Measurements from ENCODE around the gene MEDAG. TPM values are rescaled to one million over a fixed set of nuclear protein-coding genes. Genes with fewer than 3 reads are reported as not detected.

Gene MEDAG
- total RNA-seq, 1 donor from 2014 or later = 7.2 TPM

DNA sequence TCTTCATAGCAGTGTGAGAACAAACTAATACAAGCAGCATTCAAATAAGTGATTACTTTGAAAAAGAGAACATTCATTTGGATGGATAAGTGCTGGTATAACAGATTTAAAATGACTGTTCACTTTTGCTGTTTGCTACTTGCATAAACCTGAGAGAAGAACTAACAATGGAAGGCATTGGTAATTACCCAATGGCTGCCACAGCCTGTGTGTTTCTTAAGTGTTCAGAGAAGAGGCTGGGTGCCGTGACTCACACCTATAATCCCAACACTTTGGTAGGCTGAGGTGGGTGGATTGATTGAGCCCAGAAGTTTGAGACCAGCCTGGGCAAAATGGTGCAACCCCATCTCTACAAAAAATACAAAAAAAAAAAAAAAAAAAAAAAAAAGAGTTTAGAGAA is 21.5 kb downstream of the MEDAG start:
- no peak overlapping the region for H3K27ac ChIP-seq
- intact Hi-C loops (cut with DNase I) = no loop called here
- no peak for TF ChIP-seq CTCF (IDR thresholded peaks at IDR 0.05)
- ATAC-seq (no peak), DNase-seq (no peak)
- H3K4me1 ChIP-seq = no peaks in the 10 kb centered on the region
- no peaks in the 10 kb centered on the region for H3K9me3 ChIP-seq
- no peak overlapping the region for H3K4me3 ChIP-seq
- peaks cover 4% of the 10 kb centered on the region for H3K27me3 ChIP-seq (ENCODE audit: low read depth)
- no peaks in the 10 kb centered on the region for H3K36me3 ChIP-seq

DNA sequence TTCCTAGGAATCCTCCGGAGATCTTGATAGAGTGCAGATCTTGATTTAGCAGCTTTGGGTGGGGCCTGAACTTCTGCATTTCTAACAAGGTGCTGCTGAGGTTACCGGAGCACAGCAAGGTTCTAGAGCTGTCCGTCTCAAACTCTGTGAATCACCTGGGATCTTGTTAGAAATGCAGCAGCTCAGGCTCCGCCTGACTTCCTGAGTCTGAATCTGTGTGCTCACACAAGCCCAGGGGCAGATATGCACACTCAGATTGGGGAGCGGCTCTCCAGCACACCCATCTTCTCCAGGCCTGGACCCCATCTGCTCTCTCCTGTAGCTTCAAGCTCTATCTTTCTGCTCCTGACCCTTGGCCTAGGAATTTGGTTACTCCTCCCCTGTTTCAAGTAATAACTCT is 22.9 kb downstream of the MEDAG start:
- DNase-seq (no peak), ATAC-seq (no peak)
- no peak for TF ChIP-seq CTCF (IDR thresholded peaks at IDR 0.05)
- Histone ChIP-seq H3K27me3 (ENCODE audit: low read depth) (peaks cover 11% of the 10 kb centered on the region), H3K9me3 (no peaks in the 10 kb centered on the region), H3K4me1 (no peaks in the 10 kb centered on the region), H3K27ac (no peak overlapping the region), H3K36me3 (no peaks in the 10 kb centered on the region), H3K4me3 (no peak overlapping the region)
- intact Hi-C loops (cut with DNase I) = no loop called here

DNA sequence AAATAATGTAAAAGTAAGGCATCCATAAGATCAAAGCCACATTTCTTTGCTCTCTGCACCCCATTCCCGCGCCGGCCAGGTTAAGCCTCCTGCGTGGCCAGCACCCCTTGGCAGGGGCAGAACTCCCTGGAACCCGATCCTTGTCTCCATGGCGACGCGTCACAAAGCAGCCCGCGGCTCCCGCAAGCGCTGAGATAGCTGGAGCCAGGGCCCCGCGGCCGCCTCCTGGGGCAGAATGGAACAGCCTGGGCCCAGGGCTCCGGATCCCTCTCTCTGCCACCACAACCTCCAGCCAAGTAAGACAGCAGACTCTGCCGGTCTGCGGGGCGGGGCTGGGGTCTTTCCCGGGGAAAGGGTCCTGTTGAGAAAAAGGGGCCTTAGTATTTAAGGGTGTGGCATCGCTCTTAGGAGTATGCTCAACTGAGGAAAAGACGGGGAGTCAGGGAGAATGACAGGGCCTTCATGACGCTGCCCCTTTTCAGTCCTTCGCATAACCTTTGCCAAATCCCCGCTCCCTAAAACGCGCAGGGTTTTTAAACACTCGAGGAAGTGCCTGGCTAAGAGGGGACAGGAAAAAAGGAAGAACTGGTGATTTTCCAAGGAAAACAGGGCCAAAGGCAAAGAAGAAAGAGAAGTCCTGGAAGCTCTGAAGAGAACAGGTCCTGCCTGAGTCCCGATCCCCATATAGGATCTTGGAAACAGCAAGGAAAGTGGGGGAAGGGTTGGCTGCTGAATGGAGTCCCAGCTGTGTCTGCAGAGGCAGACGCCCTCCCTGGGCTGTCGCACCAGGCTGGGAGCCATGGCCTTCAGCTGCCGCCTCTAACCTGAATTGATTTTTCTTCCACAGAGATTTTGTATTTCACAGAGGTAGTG is 26.6 kb downstream of the MEDAG start, which contains the start of gene TEX26:
Gene TEX26 (plus strand): TSS at position 176 of the 873 bp plus-strand sequence. CDS start 60 bp downstream, at position 236.
- ATAC-seq = no peak
- no peaks in the 10 kb centered on the region for H3K9me3 ChIP-seq
- no peak within 1 kb of the TSS for H3K4me3 ChIP-seq
- H3K27me3 ChIP-seq (ENCODE audit: low read depth) = peaks cover 11% of the 10 kb centered on the region
- no peak for DNase-seq
- no peak for TF ChIP-seq CTCF (IDR thresholded peaks at IDR 0.05)
- H3K4me1 ChIP-seq = no peaks in the 10 kb centered on the region
- no peak within 1 kb of the TSS for H3K27ac ChIP-seq
- intact Hi-C loops (cut with DNase I) = no loop called here
- no peaks in the 10 kb centered on the region for H3K36me3 ChIP-seq

GRCh38 chr13:30933354-30933670 is 27.2 kb downstream of the MEDAG start:
- no peak overlapping the region for H3K4me3 ChIP-seq
- intact Hi-C loops (cut with DNase I) = no loop called here
- no peak for DNase-seq
- H3K4me1 ChIP-seq = no peaks in the 10 kb centered on the region
- no peak for TF ChIP-seq CTCF (IDR thresholded peaks at IDR 0.05)
- peaks cover 11% of the 10 kb centered on the region for H3K27me3 ChIP-seq (ENCODE audit: low read depth)
- H3K27ac ChIP-seq = no peak overlapping the region
- no peak for ATAC-seq
- H3K36me3 ChIP-seq = no peaks in the 10 kb centered on the region
- peaks cover 3% of the 10 kb centered on the region for H3K9me3 ChIP-seq

GRCh38 chr13:30934381-30934780 is 28.3 kb downstream of the MEDAG start:
- Histone ChIP-seq H3K27ac (no peak overlapping the region), H3K9me3 (peaks cover 7% of the 10 kb centered on the region), H3K4me1 (no peaks in the 10 kb centered on the region), H3K27me3 (ENCODE audit: low read depth) (peaks cover 11% of the 10 kb centered on the region), H3K4me3 (no peak overlapping the region), H3K36me3 (no peaks in the 10 kb centered on the region)
- DNase-seq (no peak), ATAC-seq (no peak)
- TF ChIP-seq CTCF (IDR thresholded peaks at IDR 0.05) = no peak
- intact Hi-C loops (cut with DNase I) = no loop called here
